H1 (cell line): Measurements from ENCODE around the gene TSC22D1. TPM values are rescaled to one million over a fixed set of nuclear protein-coding genes. Genes with fewer than 3 reads are reported as not detected.

Experiments
- CTCF ChIA-PET: fragments of 300-600 bp; sonication (Branson Sonifier 250); formaldehyde crosslinking; loops from one replicate; lab custom pipeline; 2021; ENCODE audit not compliant: partially characterized antibody; lab: Charles Lee
- POLR2A ChIA-PET: fragments of 300-600 bp; sonication (Branson Sonifier 250); formaldehyde crosslinking; loops from one replicate; lab custom pipeline; 2021; ENCODE audit warnings: inconsistent platforms; ENCODE audit not compliant: partially characterized antibody; lab: Charles Lee
- DNase-seq, 2 experiments: peaks; one replicate each; pipeline versions ENCODE4 v3.0.0 to v3.0.0-alpha.2; 2010 to 2022; ENCODE audit warnings: low spot score in 2 of 2, low read depth in 1 of 2, mixed read lengths in 1 of 2
- FAIRE-seq: peaks from 2 replicates; lab custom pipeline; 2011; peaks lifted over from hg19 to GRCh38; lab: Jason Lieb, UNC
- H2AFZ ChIP-seq: 2 replicates; pipeline ENCODE4 v1.8.1; 2012; ENCODE audit warnings: low read length, inconsistent platforms
- H2AK5ac ChIP-seq: 2 replicates; pipeline ENCODE4 v1.6.1; 2013; ENCODE audit warnings: low read depth, low read length
- H2BK120ac ChIP-seq: replicated peaks from 2 replicates; pipeline ENCODE3; 2013; ENCODE audit warnings: low read depth, low read length, inconsistent platforms
- H2BK12ac ChIP-seq: 2 replicates; pipeline ENCODE4 v1.6.1; 2013; ENCODE audit warnings: low read depth, low read length
- H2BK15ac ChIP-seq: 2 replicates; pipeline ENCODE4 v1.6.1; 2013; ENCODE audit warnings: low read length
- H2BK20ac ChIP-seq: 2 replicates; pipeline ENCODE4 v1.6.1; 2013; ENCODE audit warnings: low read length
- H2BK5ac ChIP-seq: 2 replicates; pipeline ENCODE4 v1.6.1; 2013; ENCODE audit warnings: low read depth, low read length
- H3K14ac ChIP-seq: 2 replicates; pipeline ENCODE4 v1.6.1; 2013; ENCODE audit warnings: inconsistent platforms; ENCODE audit not compliant: insufficient read length
- H3K18ac ChIP-seq: 2 replicates; pipeline ENCODE4 v1.6.1; 2013; ENCODE audit warnings: low read length; ENCODE audit errors: extremely low read depth
- H3K23ac ChIP-seq: 2 replicates; pipeline ENCODE4 v1.6.1; 2013; ENCODE audit warnings: inconsistent platforms; ENCODE audit not compliant: insufficient read length
- H3K23me2 ChIP-seq: 2 replicates; pipeline ENCODE4 v1.6.1; 2013; ENCODE audit warnings: low read depth, low read length
- H3K27ac ChIP-seq: 2 replicates; pipeline ENCODE4 v1.6.1; 2011; ENCODE audit warnings: low read depth, low read length, inconsistent platforms
- H3K27me3 ChIP-seq, 4 experiments: replicated peaks in 1 of 4; 1 replicate in 1 of 4; 2 replicates in 3 of 4; pipeline versions ENCODE4 v1.6.1 to v1.8.1; 2011 to 2013; ENCODE audit warnings: low read length in 3 of 4, mild to moderate bottlenecking in 3 of 4, inconsistent platforms in 2 of 4, mixed read lengths in 2 of 4, moderate library complexity in 1 of 4; ENCODE audit not compliant: control insufficient read depth in 3 of 4, insufficient read depth in 3 of 4; ENCODE audit errors: extremely low read depth in 1 of 4
- H3K36me3 ChIP-seq, 4 experiments: 2 replicates each; pipeline versions ENCODE4 v1.6.1 to v1.8.1; 2011 to 2013; ENCODE audit warnings: mild to moderate bottlenecking in 4 of 4, low read length in 3 of 4, moderate library complexity in 2 of 4, control low read depth in 1 of 4, inconsistent platforms in 1 of 4; ENCODE audit not compliant: insufficient read depth in 4 of 4, control insufficient read depth in 2 of 4
- H3K4ac ChIP-seq: replicated peaks from 2 replicates; pipeline ENCODE3; 2013; ENCODE audit warnings: low read length, low read depth, mixed read lengths, inconsistent platforms; ENCODE audit not compliant: insufficient read length
- H3K4me1 ChIP-seq, 4 experiments: replicated peaks in 1 of 4; 1 replicate in 1 of 4; 2 replicates in 3 of 4; pipeline versions ENCODE4 v1.6.1 to v1.8.1; 2011 to 2013; ENCODE audit warnings: low read length in 3 of 4, inconsistent platforms in 2 of 4, mixed read lengths in 1 of 4; ENCODE audit not compliant: insufficient read depth in 4 of 4, control insufficient read depth in 3 of 4
- H3K4me2 ChIP-seq, 2 experiments: 2 replicates each; pipeline versions ENCODE4 v1.6.1 to v1.8.1; 2011 to 2013; ENCODE audit warnings: low read depth in 2 of 2, low read length in 2 of 2, control low read depth in 1 of 2, inconsistent platforms in 1 of 2, mild to moderate bottlenecking in 1 of 2; ENCODE audit not compliant: insufficient read depth in 1 of 2
- H3K4me3 ChIP-seq, 4 experiments: fragments of 200-600, 300-600 bp in 1 of 4; sonication (generic), shearing (Covaris generic), sonication (Bioruptor Twin) in 1 of 4; 2 replicates each; pipeline versions ENCODE4 v1.5.1 to v1.8.1; 2011 to 2016; ENCODE audit warnings: low read length in 4 of 4, low read depth in 3 of 4, control low read depth in 2 of 4, inconsistent platforms in 2 of 4, mild to moderate bottlenecking in 2 of 4, mixed read lengths in 1 of 4, moderate library complexity in 1 of 4; ENCODE audit not compliant: insufficient read depth in 2 of 4; ENCODE audit errors: extremely low read depth in 1 of 4
- H3K56ac ChIP-seq: replicated peaks from 2 replicates; pipeline ENCODE3; 2013; ENCODE audit warnings: low read depth, mild to moderate bottlenecking, mixed read lengths, low read length, inconsistent platforms; ENCODE audit not compliant: insufficient read length
- H3K79me1 ChIP-seq: 2 replicates; pipeline ENCODE4 v1.6.1; 2013; ENCODE audit warnings: low read depth, low read length, control low read depth
- H3K79me2 ChIP-seq, 2 experiments: 2 replicates each; pipeline versions ENCODE4 v1.6.1 to v1.8.1; 2012 to 2013; ENCODE audit warnings: low read length in 2 of 2, mild to moderate bottlenecking in 2 of 2, inconsistent platforms in 1 of 2; ENCODE audit not compliant: insufficient read depth in 2 of 2, control insufficient read depth in 1 of 2
- H3K9ac ChIP-seq, 4 experiments: replicated peaks in 1 of 4; 1 replicate in 1 of 4; 2 replicates in 3 of 4; pipeline versions ENCODE4 v1.6.1 to v1.8.1; 2011 to 2013; ENCODE audit warnings: low read depth in 3 of 4, low read length in 3 of 4, control low read depth in 2 of 4, mild to moderate bottlenecking in 2 of 4, moderate library complexity in 2 of 4, inconsistent platforms in 1 of 4; ENCODE audit errors: extremely low read depth in 1 of 4
- H3K9me3 ChIP-seq, 2 experiments: 2 replicates each; pipeline versions ENCODE4 v1.6.1 to v1.8.1; 2012 to 2013; ENCODE audit warnings: mild to moderate bottlenecking in 2 of 2, moderate library complexity in 2 of 2, control low read depth in 1 of 2, inconsistent platforms in 1 of 2, low read depth in 1 of 2, low read length in 1 of 2, mixed read lengths in 1 of 2; ENCODE audit not compliant: insufficient read depth in 2 of 2
- H4K20me1 ChIP-seq, 2 experiments: replicated peaks in 1 of 2; 2 replicates each; pipeline versions ENCODE3 to v1.8.1; 2011 to 2013; ENCODE audit warnings: inconsistent platforms in 2 of 2, low read length in 2 of 2, mild to moderate bottlenecking in 1 of 2; ENCODE audit not compliant: insufficient read depth in 2 of 2, control insufficient read depth in 1 of 2
- H4K5ac ChIP-seq: 2 replicates; pipeline ENCODE4 v1.6.1; 2013; ENCODE audit warnings: low read length, low read depth, mixed read lengths, inconsistent platforms; ENCODE audit not compliant: insufficient read length
- H4K8ac ChIP-seq: 2 replicates; pipeline ENCODE4 v1.8.0; 2013; ENCODE audit warnings: mild to moderate bottlenecking, moderate library complexity, low read length, inconsistent platforms; ENCODE audit not compliant: insufficient read depth; ENCODE audit errors: extremely low read depth
- H4K91ac ChIP-seq: replicated peaks from 2 replicates; pipeline ENCODE3; 2013; ENCODE audit warnings: low read length, mixed read lengths, inconsistent platforms; ENCODE audit not compliant: insufficient read length
- BRCA1 ChIP-seq: IDR thresholded peaks from 2 replicates; pipeline ENCODE4 v1.6.1; 2012; ENCODE audit warnings: low read depth, low read length, improper control_type of control experiment
- CEBPB ChIP-seq: IDR thresholded peaks from 2 replicates; pipeline ENCODE4 v1.6.1; 2012; ENCODE audit warnings: low read depth, low read length
- CHD2 ChIP-seq: IDR thresholded peaks from 2 replicates; pipeline ENCODE4 v1.6.1; 2012; ENCODE audit warnings: low read length, improper control_type of control experiment
- CTBP2 ChIP-seq: IDR thresholded peaks from 2 replicates; pipeline ENCODE4 v1.7.0; 2011; ENCODE audit warnings: borderline replicate concordance, mild to moderate bottlenecking, moderate library complexity, mixed read lengths, low read length; ENCODE audit not compliant: insufficient read depth, insufficient read length
- EGR1 ChIP-seq: IDR thresholded peaks from 2 replicates; pipeline ENCODE4 v1.6.1; 2011; ENCODE audit warnings: low read depth, low read length, borderline replicate concordance
- FOSL1 ChIP-seq: IDR thresholded peaks from 2 replicates; pipeline ENCODE4 v1.6.1; 2011; ENCODE audit warnings: mild to moderate bottlenecking, low read depth, low read length, moderate library complexity; ENCODE audit not compliant: insufficient read depth
- GABPA ChIP-seq: IDR thresholded peaks from 2 replicates; pipeline ENCODE4 v1.6.1; 2011; ENCODE audit warnings: mild to moderate bottlenecking, low read length, moderate library complexity, borderline replicate concordance; ENCODE audit not compliant: insufficient read depth
- RFX5 ChIP-seq: IDR thresholded peaks from 2 replicates; pipeline ENCODE4 v1.6.1; 2011; ENCODE audit warnings: low read depth, low read length, improper control_type of control experiment, borderline replicate concordance
- RNF2 ChIP-seq: fragments of 200-900, 300-1000 bp; sonication (generic); IDR thresholded peaks from 2 replicates; pipeline ENCODE4 v1.7.1; 2016; ENCODE audit warnings: borderline replicate concordance, low read depth, mild to moderate bottlenecking, antibody characterized with exemption, low read length; ENCODE audit not compliant: poor library complexity, severe bottlenecking; ENCODE audit errors: missing control alignments
- SIX5 ChIP-seq: IDR thresholded peaks from 2 replicates; pipeline ENCODE4 v1.6.1; 2011; ENCODE audit warnings: mild to moderate bottlenecking, low read depth, low read length
- SRF ChIP-seq: IDR thresholded peaks from 2 replicates; pipeline ENCODE4 v1.6.1; 2011; ENCODE audit warnings: mild to moderate bottlenecking, low read depth, low read length, moderate library complexity
- WGBS, 2 experiments: shearing (Covaris generic) in 1 of 2; methylation state at CpG; one replicate each; pipeline versions ENCODE4 v1.1.6 to v1.1.7; 2013 to 2015; ENCODE audit warnings: low lambda C conversion rate in 2 of 2, mixed read lengths in 2 of 2, inconsistent platforms in 1 of 2, low coverage in 1 of 2, missing lambda C conversion rate in 1 of 2; ENCODE audit not compliant: insufficient replicate concordance in 2 of 2, insufficient coverage in 1 of 2, insufficient read length in 1 of 2; ENCODE audit errors: extremely low coverage in 1 of 2, missing lambda C conversion rate in 1 of 2; 5-methylcytosine and 5-hydroxymethylcytosine counted together
- polyA plus RNA-seq, 7 experiments: library from polyadenylated mRNA; depleted of rRNA in 3 of 7; stranded (reverse) in 5 of 7; unstranded in 2 of 7; fragments of >200 nt in 5 of 7; fragments of 200-250 nt in 2 of 7; gene quantifications; 1 replicate in 5 of 7; 2 replicates in 1 of 7; 4 replicates in 1 of 7; pipeline versions ENCODE4 v1.2.1 to v1.2.3, GENCODE V29; 2011 to 2013; ENCODE audit warnings: missing spikeins in 2 of 7, mixed read lengths in 2 of 7
- total RNA-seq: library from RNA; stranded (reverse); fragmentation: NEBNext Ultra II Directional; extraction: Animal tissue kit (Norgen Biotek cat#: 25700); gene quantifications from 2 replicates; pipeline ENCODE4 v1.2.1, GENCODE V29; 2021
- TF ChIP-seq, protein P1 (sequence below): IDR thresholded peaks from 2 replicates; pipeline ENCODE4 v1.6.1; 2012; ENCODE audit warnings: inconsistent platforms
- TF ChIP-seq, protein P2 (sequence below): IDR thresholded peaks from 2 replicates; pipeline ENCODE4 v1.6.1; 2012; ENCODE audit warnings: inconsistent platforms

TSC22D1 gene
- total and polyA plus RNA-seq, 2 of the 8 experiments (the other 6 are each of a cell fraction or from before 2014, with no cell fraction given) = 52.6 to 80.9 TPM

DNA sequence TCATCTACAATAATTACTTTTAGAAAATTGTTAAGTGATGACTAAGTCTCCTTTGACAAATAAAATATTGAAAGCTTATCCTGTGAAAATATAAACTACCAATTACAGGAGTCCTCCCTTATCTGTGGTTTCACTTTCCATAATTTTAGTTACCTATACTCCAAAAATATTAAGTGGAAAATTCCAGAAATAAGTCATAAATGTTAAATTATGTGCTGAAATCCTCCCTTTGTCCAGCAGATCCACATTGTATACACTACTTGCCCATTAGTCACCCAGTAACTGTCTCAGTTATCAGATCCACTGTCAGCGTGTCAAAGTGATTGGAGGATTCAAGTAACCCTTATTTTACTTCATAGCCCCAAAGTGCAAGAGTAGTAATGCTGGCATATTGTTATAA is 104.4 kb downstream of the TSC22D1 start:
- H3K9me3 ChIP-seq = no peaks in the 10 kb centered on the region
- no peak overlapping the region for H3K56ac ChIP-seq
- no peaks in the 10 kb centered on the region for H3K23me2 ChIP-seq
- H4K20me1 ChIP-seq = no peaks in the 10 kb centered on the region
- no peak overlapping the region for H2AK5ac ChIP-seq
- H3K4me2 ChIP-seq = no peak overlapping the region
- WGBS, 2 experiments = 100% methylated on average over 1 of the region's 1 CpG; no CpG with 5 or more reads in 1 of the 2 experiments
- H4K5ac ChIP-seq = no peak overlapping the region
- H3K79me2 ChIP-seq = peaks cover 0 to 44% of the 10 kb centered on the region in 2 experiments; a peak in 2 of 4 replicates
- no peak overlapping the region for H3K14ac ChIP-seq
- H3K4me3 ChIP-seq = no peak overlapping the region
- H4K8ac ChIP-seq = no peak overlapping the region
- peaks cover 0 to 3% (median 0%) of the 10 kb centered on the region in 4 experiments; a peak in 1 of 8 replicates for H3K36me3 ChIP-seq
- H2BK15ac ChIP-seq = no peak overlapping the region
- H2BK120ac ChIP-seq = no peak overlapping the region
- no peak overlapping the region for H4K91ac ChIP-seq
- no peak overlapping the region for H3K18ac ChIP-seq
- no peak overlapping the region for H3K9ac ChIP-seq
- no peaks in the 10 kb centered on the region for H3K27me3 ChIP-seq
- no peak overlapping the region for H2AFZ ChIP-seq
- no peaks in the 10 kb centered on the region for H3K79me1 ChIP-seq
- no peak overlapping the region for H3K23ac ChIP-seq
- no peak overlapping the region for H3K4ac ChIP-seq
- no peak overlapping the region for H2BK5ac ChIP-seq
- no peak overlapping the region for H3K27ac ChIP-seq
- no peak overlapping the region for H2BK12ac ChIP-seq
- H2BK20ac ChIP-seq = no peak overlapping the region
- DNase-seq (no peak), FAIRE-seq (no peak)
- POLR2A ChIA-PET = no interaction called here
- peaks cover 0 to 3% (median 1%) of the 10 kb centered on the region in 4 experiments; a peak in 2 of 7 replicates for H3K4me1 ChIP-seq
- CTCF ChIA-PET = interaction anchor here (1.0 to 3.1 kb wide), 6 partner anchors 12 to 480 kb away, joined by 3 to 18 read pairs (median 4); no protein-coding TSS in a partner anchor
- TF ChIP-seq SRF (no peak), RNF2 (no peak), GABPA (no peak), EGR1 (no peak), CEBPB (no peak), RFX5 (no peak), CTBP2 (no peak), CHD2 (no peak), SIX5 (no peak), BRCA1 (no peak), FOSL1 (no peak)
- TF ChIP-seq, protein P1, sequence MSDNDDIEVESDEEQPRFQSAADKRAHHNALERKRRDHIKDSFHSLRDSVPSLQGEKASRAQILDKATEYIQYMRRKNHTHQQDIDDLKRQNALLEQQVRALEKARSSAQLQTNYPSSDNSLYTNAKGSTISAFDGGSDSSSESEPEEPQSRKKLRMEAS = no peak
- TF ChIP-seq, protein P2, sequence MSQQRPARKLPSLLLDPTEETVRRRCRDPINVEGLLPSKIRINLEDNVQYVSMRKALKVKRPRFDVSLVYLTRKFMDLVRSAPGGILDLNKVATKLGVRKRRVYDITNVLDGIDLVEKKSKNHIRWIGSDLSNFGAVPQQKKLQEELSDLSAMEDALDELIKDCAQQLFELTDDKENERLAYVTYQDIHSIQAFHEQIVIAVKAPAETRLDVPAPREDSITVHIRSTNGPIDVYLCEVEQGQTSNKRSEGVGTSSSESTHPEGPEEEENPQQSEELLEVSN = no peak
